DND-41 (cell line): ENCODE measurements around the gene SPACA7.

Experiments used
- CTCF ChIP-seq: IDR thresholded peaks from 2 replicates; pipeline ENCODE4 v1.5.1; 2012; ENCODE audit warnings: borderline replicate concordance, low read length, moderate library complexity, mild to moderate bottlenecking; ENCODE audit not compliant: poor library complexity, severe bottlenecking; ENCODE audit errors: extremely low read depth
- EZH2 ChIP-seq: IDR thresholded peaks from 3 replicates; pipeline ENCODE4 v1.6.1; 2012; ENCODE audit warnings: borderline replicate concordance, low read depth, mild to moderate bottlenecking, moderate library complexity, low read length, inconsistent platforms; ENCODE audit not compliant: severe bottlenecking

GRCh38 chr13:112326821-112327370 lies 49.3 kb upstream of the SPACA7 start:
- no peak for TF ChIP-seq CTCF
- TF ChIP-seq EZH2: no peak
